ENCODE data around the gene SCUBE1.

- TF ChIP-seq, protein P1, sequence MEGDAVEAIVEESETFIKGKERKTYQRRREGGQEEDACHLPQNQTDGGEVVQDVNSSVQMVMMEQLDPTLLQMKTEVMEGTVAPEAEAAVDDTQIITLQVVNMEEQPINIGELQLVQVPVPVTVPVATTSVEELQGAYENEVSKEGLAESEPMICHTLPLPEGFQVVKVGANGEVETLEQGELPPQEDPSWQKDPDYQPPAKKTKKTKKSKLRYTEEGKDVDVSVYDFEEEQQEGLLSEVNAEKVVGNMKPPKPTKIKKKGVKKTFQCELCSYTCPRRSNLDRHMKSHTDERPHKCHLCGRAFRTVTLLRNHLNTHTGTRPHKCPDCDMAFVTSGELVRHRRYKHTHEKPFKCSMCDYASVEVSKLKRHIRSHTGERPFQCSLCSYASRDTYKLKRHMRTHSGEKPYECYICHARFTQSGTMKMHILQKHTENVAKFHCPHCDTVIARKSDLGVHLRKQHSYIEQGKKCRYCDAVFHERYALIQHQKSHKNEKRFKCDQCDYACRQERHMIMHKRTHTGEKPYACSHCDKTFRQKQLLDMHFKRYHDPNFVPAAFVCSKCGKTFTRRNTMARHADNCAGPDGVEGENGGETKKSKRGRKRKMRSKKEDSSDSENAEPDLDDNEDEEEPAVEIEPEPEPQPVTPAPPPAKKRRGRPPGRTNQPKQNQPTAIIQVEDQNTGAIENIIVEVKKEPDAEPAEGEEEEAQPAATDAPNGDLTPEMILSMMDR (conservative IDR thresholded peaks at IDR 0.05; ENCODE audit: low read depth in 2 of 2): no peak
- no peak for TF ChIP-seq REST (IDR thresholded peaks at IDR 0.05; ENCODE audit: unreplicated experiment)
- TF ChIP-seq POLR2AphosphoS5 (IDR thresholded peaks at IDR 0.05; ENCODE audit: low read depth): no peak
Observed at GRCh38 chr22:43308060-43308830, 34.9 kb downstream of the SCUBE1 start.
